GM21381 (cell line): ENCODE results near the gene PRR23E.

Experiments used
- ATAC-seq: cut with Tn5 transposase; IDR thresholded peaks from one replicate; pipeline ENCODE4 v1.9.1; 2021; ENCODE audit warnings: mild to moderate bottlenecking, moderate library complexity; ENCODE audit not compliant: unreplicated experiment

Gene PRR23E

GRCh38 chr3:127183931-127184869 lies 8.7 kb upstream of the PRR23E start:
- ATAC-seq = no peak

- no peak for ATAC-seq
Observed at GRCh38 chr3:127184870-127185216, 8.1 kb upstream of the PRR23E start.

- ATAC-seq = no peak
Observed at GRCh38 chr3:127185268-127185667, 7.7 kb upstream of the PRR23E start.

GRCh38 chr3:127185962-127186674 lies 6.8 kb upstream of the PRR23E start:
- ATAC-seq = no peak

- no peak for ATAC-seq
Observed at GRCh38 chr3:127187316-127187715, 5.6 kb upstream of the PRR23E start.

- no peak for ATAC-seq
Observed at GRCh38 chr3:127193341-127193740, 410 bp downstream of the PRR23E start.

- no peak for ATAC-seq
Observed at GRCh38 chr3:127193775-127194174, 844 bp downstream of the PRR23E start.

- ATAC-seq = no peak
Observed at GRCh38 chr3:127194601-127195187, 1.8 kb downstream of the PRR23E start.

- no peak for ATAC-seq
Observed at GRCh38 chr3:127195417-127195816, 2.5 kb downstream of the PRR23E start.

GRCh38 chr3:127196002-127196401 lies 3.1 kb downstream of the PRR23E start:
- no peak for ATAC-seq

GRCh38 chr3:127196466-127197299 lies 3.8 kb downstream of the PRR23E start:
- no peak for ATAC-seq

GRCh38 chr3:127197300-127198189 lies 4.6 kb downstream of the PRR23E start:
- no peak for ATAC-seq

GRCh38 chr3:127200086-127200691 lies 7.3 kb downstream of the PRR23E start:
- ATAC-seq = no peak

GRCh38 chr3:127203024-127203423 lies 10.1 kb downstream of the PRR23E start:
- ATAC-seq = no peak

- no peak for ATAC-seq
Observed at GRCh38 chr3:127204841-127205582, 12.1 kb downstream of the PRR23E start.

- no peak for ATAC-seq
Observed at GRCh38 chr3:127206154-127206553, 13.2 kb downstream of the PRR23E start.

GRCh38 chr3:127206611-127207516 lies 13.9 kb downstream of the PRR23E start:
- no peak for ATAC-seq
